ENCODE data around the gene SLC44A3. TPM values are rescaled to one million over a fixed set of nuclear protein-coding genes. Genes with fewer than 3 reads are reported as not detected.

SLC44A3 gene
- total RNA-seq, 4 donors from 2014 or later: 0.63 to 1.7 (median 0.83) TPM

DNA sequence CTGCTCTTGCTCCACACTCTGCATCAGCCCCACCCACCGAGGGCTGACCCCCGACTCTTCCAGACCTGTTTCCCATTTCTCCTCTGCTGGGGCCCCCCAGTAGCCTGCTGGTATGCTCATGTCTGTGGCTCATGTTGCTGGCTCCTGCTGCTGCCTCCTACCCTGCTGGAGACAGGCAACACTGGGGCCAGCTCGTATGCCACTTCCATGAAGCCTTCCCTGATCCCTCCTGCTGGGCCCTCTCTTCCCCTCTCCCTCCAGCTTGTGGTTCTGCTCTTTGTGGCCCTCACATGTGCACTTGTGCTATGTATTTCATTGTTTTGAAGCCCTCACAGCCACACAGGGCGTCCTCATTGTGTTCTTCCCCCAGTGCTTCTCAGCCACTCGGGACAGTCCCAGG lies 66.2 kb downstream of the SLC44A3 start:
- Histone ChIP-seq H3K27ac (replicated peaks in 1 of 4) (no peak overlapping the region), H3K4me1 (peaks cover 0 to 30% (median 26%) of the 10 kb centered on the region in 4 donors), H3K27me3 (no peaks in the 10 kb centered on the region), H3K9me3 (no peaks in the 10 kb centered on the region), H3K4me3 (no peak overlapping the region), H3K36me3 (no peaks in the 10 kb centered on the region)
- DNase-seq (ENCODE audit: extremely low spot score): no peak
- 87% methylated on average over 5 of the region's 5 CpGs for WGBS
- TF ChIP-seq POLR2A (IDR thresholded peaks at IDR 0.05; ENCODE audit: low read depth) (no peak), POLR2AphosphoS5 (IDR thresholded peaks at IDR 0.05) (no peak), EP300 (IDR thresholded peaks at IDR 0.05) (no peak)
- TF ChIP-seq, protein P1, sequence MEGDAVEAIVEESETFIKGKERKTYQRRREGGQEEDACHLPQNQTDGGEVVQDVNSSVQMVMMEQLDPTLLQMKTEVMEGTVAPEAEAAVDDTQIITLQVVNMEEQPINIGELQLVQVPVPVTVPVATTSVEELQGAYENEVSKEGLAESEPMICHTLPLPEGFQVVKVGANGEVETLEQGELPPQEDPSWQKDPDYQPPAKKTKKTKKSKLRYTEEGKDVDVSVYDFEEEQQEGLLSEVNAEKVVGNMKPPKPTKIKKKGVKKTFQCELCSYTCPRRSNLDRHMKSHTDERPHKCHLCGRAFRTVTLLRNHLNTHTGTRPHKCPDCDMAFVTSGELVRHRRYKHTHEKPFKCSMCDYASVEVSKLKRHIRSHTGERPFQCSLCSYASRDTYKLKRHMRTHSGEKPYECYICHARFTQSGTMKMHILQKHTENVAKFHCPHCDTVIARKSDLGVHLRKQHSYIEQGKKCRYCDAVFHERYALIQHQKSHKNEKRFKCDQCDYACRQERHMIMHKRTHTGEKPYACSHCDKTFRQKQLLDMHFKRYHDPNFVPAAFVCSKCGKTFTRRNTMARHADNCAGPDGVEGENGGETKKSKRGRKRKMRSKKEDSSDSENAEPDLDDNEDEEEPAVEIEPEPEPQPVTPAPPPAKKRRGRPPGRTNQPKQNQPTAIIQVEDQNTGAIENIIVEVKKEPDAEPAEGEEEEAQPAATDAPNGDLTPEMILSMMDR (IDR thresholded peaks at IDR 0.05): no peak
- intact Hi-C loops (cut with DNase I): no loop called here

DNA sequence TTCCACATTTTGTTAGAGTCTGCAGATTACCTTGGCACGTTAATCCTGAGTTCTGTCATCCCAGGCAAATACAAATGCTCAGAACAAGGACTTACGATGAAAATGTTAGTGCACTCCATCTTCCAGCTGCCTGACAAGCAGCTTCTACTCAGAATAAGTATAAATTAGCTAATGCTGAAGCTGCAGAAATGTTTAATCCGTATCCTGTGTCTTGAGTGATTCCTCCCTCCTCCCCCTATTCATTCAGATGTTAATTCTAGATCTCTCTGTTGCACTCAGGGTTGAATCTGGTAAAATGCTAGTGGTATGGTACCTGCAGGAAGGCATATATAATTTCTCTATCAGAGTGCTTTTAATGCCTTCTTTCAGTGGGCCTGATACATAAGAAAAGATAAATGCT lies 66.9 kb downstream of the SLC44A3 start:
- no peaks in the 10 kb centered on the region for H3K9me3 ChIP-seq

DNA sequence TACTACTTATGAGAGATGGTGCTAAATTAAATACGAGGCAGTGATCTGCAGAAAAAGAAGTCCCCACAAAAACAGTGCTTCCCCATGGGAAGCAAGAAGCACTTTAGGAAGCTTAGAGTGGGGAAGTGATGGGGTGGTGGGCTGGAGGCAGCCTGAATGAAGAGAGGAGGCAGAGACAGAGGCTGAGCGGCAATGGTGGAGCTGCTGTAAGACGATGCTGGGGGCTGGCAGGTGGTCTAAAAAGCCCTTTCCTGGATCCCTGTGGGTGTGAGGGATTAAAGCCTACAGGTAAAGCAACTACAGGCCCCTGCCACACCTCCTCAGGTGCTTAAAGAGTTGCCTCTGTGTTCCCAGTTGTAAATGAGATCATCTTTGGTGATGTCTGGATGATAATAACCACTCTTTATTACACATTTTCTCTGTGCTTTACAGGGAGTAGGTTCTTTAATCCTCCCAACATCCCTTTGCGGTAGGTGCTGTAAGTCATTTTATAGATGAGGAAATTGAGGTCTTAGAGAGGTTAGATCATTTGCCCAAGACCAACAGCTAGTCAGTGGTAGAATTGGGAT lies 67.5 kb downstream of the SLC44A3 start:
- intact Hi-C loops (cut with DNase I): no loop called here
- DNase-seq (ENCODE audit: extremely low spot score): no peak
- no peaks in the 10 kb centered on the region for H3K9me3 ChIP-seq
- H3K4me1 ChIP-seq: peaks cover 0 to 30% (median 26%) of the 10 kb centered on the region in 4 donors
- no peak overlapping the region for H3K4me3 ChIP-seq
- H3K27ac ChIP-seq (replicated peaks in 1 of 4): no peak overlapping the region
- TF ChIP-seq, protein P1 (IDR thresholded peaks at IDR 0.05): no peak
- TF ChIP-seq POLR2A (IDR thresholded peaks at IDR 0.05; ENCODE audit: low read depth) (no peak), POLR2AphosphoS5 (IDR thresholded peaks at IDR 0.05) (no peak), EP300 (IDR thresholded peaks at IDR 0.05) (no peak)
- H3K27me3 ChIP-seq: no peaks in the 10 kb centered on the region
- whole genome bisulfite sequencing: 85% methylated on average over 4 of the region's 4 CpGs
- H3K36me3 ChIP-seq: peaks cover 0 to 3% (median under 1%) of the 10 kb centered on the region in 4 donors

More for the DNA sequence above, 66.9 kb downstream of the SLC44A3 start:
- H3K27me3 ChIP-seq: no peaks in the 10 kb centered on the region
- H3K4me3 ChIP-seq: no peak overlapping the region
- TF ChIP-seq POLR2AphosphoS5 (IDR thresholded peaks at IDR 0.05): no peak
- TF ChIP-seq POLR2A (IDR thresholded peaks at IDR 0.05; ENCODE audit: low read depth): no peak
- TF ChIP-seq, protein P1 (IDR thresholded peaks at IDR 0.05): no peak
- TF ChIP-seq EP300 (IDR thresholded peaks at IDR 0.05): no peak
- H3K4me1 ChIP-seq: peaks cover 0 to 30% (median 26%) of the 10 kb centered on the region in 4 donors
- H3K36me3 ChIP-seq: no peaks in the 10 kb centered on the region
- H3K27ac ChIP-seq (replicated peaks in 1 of 4): no peak overlapping the region
- intact Hi-C loops (cut with DNase I): no loop called here
- WGBS: 49% methylated on average over 3 of the region's 3 CpGs
- DNase-seq (ENCODE audit: extremely low spot score): no peak

DNA sequence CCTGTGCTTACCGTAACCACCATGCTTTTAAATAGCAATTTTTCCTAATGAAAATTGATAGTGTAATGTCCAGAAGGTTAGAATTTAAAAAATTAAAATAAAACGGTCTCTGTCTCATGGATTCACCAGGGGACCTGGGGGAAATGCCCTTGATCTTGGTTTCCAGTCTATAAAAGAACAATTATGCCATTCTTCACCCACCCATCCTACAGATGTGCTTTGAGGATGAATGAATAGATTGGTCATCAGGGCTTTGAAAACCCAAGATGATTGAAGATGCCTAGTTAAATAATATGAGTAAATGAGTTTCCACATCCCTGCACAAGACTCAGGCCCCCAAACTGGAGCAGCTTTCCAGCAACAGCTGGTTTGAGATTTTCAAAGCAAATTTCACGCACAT lies 68.0 kb downstream of the SLC44A3 start:
- 82% methylated on average over 3 of the region's 3 CpGs for WGBS
- intact Hi-C loops (cut with DNase I): no loop called here
- Histone ChIP-seq H3K4me3 (no peak overlapping the region), H3K9me3 (no peaks in the 10 kb centered on the region), H3K4me1 (peaks cover 0 to 27% (median 23%) of the 10 kb centered on the region in 4 donors), H3K27me3 (no peaks in the 10 kb centered on the region), H3K27ac (replicated peaks in 1 of 4) (no peak overlapping the region), H3K36me3 (peaks cover 0 to 8% (median 4%) of the 10 kb centered on the region in 4 donors)
- no peak for TF ChIP-seq EP300 (IDR thresholded peaks at IDR 0.05)
- no peak for TF ChIP-seq POLR2AphosphoS5 (IDR thresholded peaks at IDR 0.05)
- no peak for TF ChIP-seq POLR2A (IDR thresholded peaks at IDR 0.05; ENCODE audit: low read depth)
- TF ChIP-seq, protein P1 (IDR thresholded peaks at IDR 0.05): no peak
- DNase-seq (ENCODE audit: extremely low spot score): no peak
